MM.1S (cell line): ENCODE results near the gene KIZ.

Experiments
- CTCF ChIP-seq: fragments of 300-600 bp; sonication (generic); IDR thresholded peaks from 2 replicates; pipeline ENCODE4 v1.5.1; 2016; ENCODE audit warnings: antibody characterized with exemption, low read length, mixed read lengths
- EZH2 ChIP-seq: fragments of 300-600 bp; sonication (generic); optimal IDR thresholded peaks from 2 replicates; pipeline ENCODE3; 2017; ENCODE audit warnings: low read depth, mild to moderate bottlenecking, antibody characterized with exemption, low read length, mixed read lengths

DNA sequence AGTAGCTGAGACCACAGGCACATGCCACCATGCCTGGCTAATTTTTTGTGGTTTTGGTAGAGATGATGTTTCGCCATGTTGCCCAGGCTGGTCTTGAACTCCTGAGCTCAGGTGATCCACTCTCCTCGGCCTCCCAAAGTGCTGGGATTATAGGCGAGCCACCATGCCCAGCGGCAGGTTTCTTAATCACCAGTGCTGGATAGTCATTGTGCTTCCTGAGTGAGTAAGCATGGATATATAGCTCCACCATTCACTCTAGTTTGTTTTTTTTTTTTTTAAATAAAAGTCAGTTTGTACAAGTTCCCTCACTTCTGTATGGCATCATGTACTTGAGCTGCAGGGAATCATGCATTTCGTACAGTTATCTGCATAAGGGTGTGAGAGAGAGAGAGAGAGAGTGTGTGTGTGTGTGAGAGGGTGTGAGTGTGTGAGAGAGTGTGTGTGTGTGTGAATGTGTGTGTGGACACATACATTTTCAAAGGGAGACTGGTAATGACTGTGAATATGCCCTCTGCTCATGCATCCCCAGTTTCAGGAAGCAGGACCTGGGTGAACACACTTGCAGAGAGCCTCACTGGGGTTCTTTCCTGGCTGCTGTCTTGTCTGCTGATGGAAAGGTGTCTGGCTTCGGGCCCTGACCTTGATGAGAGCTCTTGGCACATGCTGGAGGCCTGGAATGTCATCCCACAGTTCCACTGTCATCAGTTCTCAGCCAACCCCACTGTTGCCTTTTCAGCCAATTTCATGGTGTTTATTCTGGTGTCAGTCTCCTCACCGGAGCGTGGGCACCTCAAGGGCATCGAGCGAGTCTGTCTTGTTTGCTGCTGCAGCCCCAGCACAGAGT lies 112.3 kb downstream of the KIZ start:
- no peak for TF ChIP-seq CTCF
- TF ChIP-seq EZH2, result no peak
